B cell (primary cell): ENCODE measurements around the gene ADGRD2. TPM values are rescaled to one million over a fixed set of nuclear protein-coding genes. Genes with fewer than 3 reads are reported as not detected.

Experiments used
- ATAC-seq: fragments of 200-7000 bp; cut with Tn5 transposase; one replicate; pipeline ENCODE4 v1.10.0; 2021; ENCODE audit warnings: low read depth, mild to moderate bottlenecking, moderate number of reproducible peaks, moderate library complexity
- CTCF ChIA-PET: fragments of 350-600 bp; sonication (Branson Sonifier 250); formaldehyde crosslinking; loops from one replicate; lab custom pipeline; 2021; ENCODE audit warnings: antibody characterized with exemption, inconsistent platforms; lab: Charles Lee
- POLR2A ChIA-PET: fragments of 350-600 bp; sonication (Branson Sonifier 250); formaldehyde crosslinking; loops from one replicate; lab custom pipeline; 2021; ENCODE audit warnings: antibody characterized with exemption; lab: Charles Lee
- DNase-seq: peaks from one replicate; pipeline ENCODE4 v3.0.0; 2013
- H2AFZ ChIP-seq: 2 replicates; pipeline ENCODE4 v1.6.1; 2012; ENCODE audit warnings: mild to moderate bottlenecking, low read depth, low read length; ENCODE audit not compliant: insufficient read depth, poor library complexity, severe bottlenecking
- H3K27ac ChIP-seq, 2 donors: 1 replicate in 1 of 2; 2 replicates in 1 of 2; pipeline ENCODE4 v1.5.1; 2012 to 2013; ENCODE audit warnings: low read length in 2 of 2, mild to moderate bottlenecking in 2 of 2, moderate library complexity in 1 of 2
- H3K27me3 ChIP-seq, 4 experiments: fragments of 200-600 bp in 1 of 4; sonication (generic) in 1 of 4; replicated peaks in 1 of 4; 1 replicate in 2 of 4; 2 replicates in 2 of 4; pipeline versions ENCODE4 v1.6.1 to v1.7.0; 2013 to 2016; ENCODE audit warnings: low read length in 3 of 4, mild to moderate bottlenecking in 2 of 4, mixed read lengths in 1 of 4, moderate library complexity in 1 of 4; ENCODE audit not compliant: insufficient read depth in 4 of 4, control insufficient read depth in 3 of 4; ENCODE audit errors: control extremely low read depth in 1 of 4
- H3K36me3 ChIP-seq, 2 experiments: replicated peaks in 1 of 2; 1 replicate in 1 of 2; 2 replicates in 1 of 2; pipeline versions ENCODE4 v1.6.1 to v1.7.1; 2013; ENCODE audit warnings: low read length in 1 of 2; ENCODE audit not compliant: insufficient read depth in 2 of 2, control insufficient read depth in 1 of 2; ENCODE audit errors: control extremely low read depth in 1 of 2, extremely low read depth in 1 of 2
- H3K4me1 ChIP-seq, 2 donors: fragments of 200-600 bp in 1 of 2; sonication (generic) in 1 of 2; 1 replicate in 1 of 2; 2 replicates in 1 of 2; pipeline versions ENCODE4 v1.5.1 to v1.6.1; 2013 to 2017; ENCODE audit warnings: low read length in 2 of 2; ENCODE audit not compliant: control insufficient read depth in 2 of 2, insufficient read depth in 2 of 2
- H3K4me2 ChIP-seq: replicated peaks from 2 replicates; pipeline ENCODE3; 2012; ENCODE audit warnings: mild to moderate bottlenecking, low read depth, low read length; ENCODE audit not compliant: poor library complexity, severe bottlenecking
- H3K4me3 ChIP-seq, 5 experiments: fragments of 200-600 bp in 1 of 5; sonication (generic) in 1 of 5; 1 replicate in 3 of 5; 2 replicates in 2 of 5; pipeline versions ENCODE4 v1.5.1 to v1.7.0; 2011 to 2016; ENCODE audit warnings: low read length in 4 of 5, mild to moderate bottlenecking in 4 of 5, low read depth in 2 of 5, control low read depth in 1 of 5, moderate library complexity in 1 of 5; ENCODE audit not compliant: insufficient read depth in 1 of 5; ENCODE audit errors: control extremely low read depth in 1 of 5, extremely low read depth in 1 of 5
- H3K79me2 ChIP-seq: fragments of 200-600 bp; sonication (generic); one replicate; pipeline ENCODE4 v1.6.0; 2016; ENCODE audit warnings: low read length; ENCODE audit not compliant: control insufficient read depth, insufficient read depth
- H3K9ac ChIP-seq: fragments of 200-600 bp; sonication (generic); 2 replicates; pipeline ENCODE4 v1.6.1; 2017; ENCODE audit warnings: mild to moderate bottlenecking, low read length, moderate library complexity
- H3K9me3 ChIP-seq, 3 donors: one replicate each; pipeline versions ENCODE4 v1.6.1 to v1.7.1; 2013; ENCODE audit warnings: low read length in 2 of 3; ENCODE audit not compliant: control insufficient read depth in 2 of 3, insufficient read depth in 1 of 3; ENCODE audit errors: control extremely low read depth in 1 of 3
- H4K20me1 ChIP-seq: 2 replicates; pipeline ENCODE4 v1.6.0; 2012; ENCODE audit warnings: mild to moderate bottlenecking, low read length; ENCODE audit not compliant: insufficient read depth, control insufficient read depth, poor library complexity, severe bottlenecking
- H3K27ac Mint-ChIP-seq: one replicate; pipeline ENCODE4 v1.8.0; 2021; ENCODE audit warnings: mixed read lengths
- H3K27me3 Mint-ChIP-seq: one replicate; pipeline ENCODE4 v1.8.0; 2021; ENCODE audit warnings: mixed read lengths
- H3K4me1 Mint-ChIP-seq: one replicate; pipeline ENCODE4 v1.8.0; 2021; ENCODE audit warnings: mixed read lengths
- H3K4me3 Mint-ChIP-seq: one replicate; pipeline ENCODE4 v1.8.0; 2021; ENCODE audit warnings: mixed read lengths
- H3K9me3 Mint-ChIP-seq: one replicate; pipeline ENCODE4 v1.8.0; 2022; ENCODE audit warnings: mixed read lengths; ENCODE audit not compliant: insufficient read depth
- EZH2 ChIP-seq: IDR thresholded peaks from 2 replicates; pipeline ENCODE4 v1.6.1; 2012; ENCODE audit warnings: borderline replicate concordance, low read depth, mild to moderate bottlenecking, moderate library complexity, low read length; ENCODE audit not compliant: insufficient read depth, poor library complexity, severe bottlenecking
- WGBS: methylation state at CpG from one replicate; pipeline ENCODE4 v1.1.5; 2013; ENCODE audit warnings: missing lambda C conversion rate; ENCODE audit not compliant: insufficient coverage; 5-methylcytosine and 5-hydroxymethylcytosine counted together
- intact Hi-C: fragments of 100-400 bp; cut with micrococcal nuclease; formaldehyde crosslinking; loops from one replicate; pipeline ENCODE4 v1.10.0; 2022
- polyA plus RNA-seq: library from polyadenylated mRNA; depleted of rRNA; stranded (reverse); fragments of >200 nt; gene quantifications from 2 replicates; pipeline ENCODE4 v1.2.3, GENCODE V29; 2012
- total RNA-seq, 2 donors: library from RNA; stranded (reverse); fragments of 120-200 nt in 1 of 2; gene quantifications; 1 replicate in 1 of 2; 2 replicates in 1 of 2; pipeline versions ENCODE4 v1.2.3 to v1.2.4, GENCODE V29; 2013 to 2022
- TF ChIP-seq, protein P1 (sequence below): fragments of 200-600 bp; IDR thresholded peaks from one replicate; pipeline ENCODE4 v1.8.0; 2022; ENCODE audit warnings: antibody characterized with exemption, mild to moderate bottlenecking

Gene ADGRD2
- total and polyA plus RNA-seq, 2 donors (not counting 1 experiment from before 2014, with no cell fraction given) = not detected

DNA sequence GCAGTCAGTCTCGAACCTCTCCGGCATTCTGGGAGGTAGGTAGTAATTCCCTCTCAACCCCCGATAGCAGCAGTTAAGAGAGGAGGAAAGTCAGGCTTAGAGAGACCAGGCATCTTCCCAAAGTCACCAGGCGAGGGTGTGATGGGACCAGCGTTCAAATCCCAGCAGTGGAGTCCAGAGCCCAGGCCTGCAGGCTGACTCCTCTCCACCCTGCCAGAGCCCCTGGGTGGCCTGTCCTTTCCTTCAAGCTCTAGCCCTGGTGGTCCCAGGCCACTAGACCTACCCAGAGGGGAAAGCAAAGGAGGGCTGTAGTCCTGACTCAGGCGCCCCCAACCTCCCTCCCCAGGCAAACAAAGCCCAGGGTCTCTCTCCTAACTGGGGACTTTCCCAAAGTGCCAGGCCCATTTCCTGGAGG lies 61.2 kb downstream of the ADGRD2 start:
- Histone ChIP-seq H3K27ac (no peak overlapping the region), H3K36me3 (no peaks in the 10 kb centered on the region), H3K4me1 (no peaks in the 10 kb centered on the region), H3K79me2 (no peaks in the 10 kb centered on the region), H3K4me2 (no peak overlapping the region), H3K9me3 (no peaks in the 10 kb centered on the region), H3K27me3 (peaks cover 0 to 8% (median 0%) of the 10 kb centered on the region in 4 experiments), H3K4me3 (no peak overlapping the region), H2AFZ (no peak overlapping the region), H3K9ac (no peak overlapping the region), H4K20me1 (no peaks in the 10 kb centered on the region)
- intact Hi-C loops = no loop called here
- WGBS = 80% methylated on average over 1 of the region's 6 CpGs
- DNase-seq = no peak
- Mint-ChIP-seq H3K27ac (no peak overlapping the region), H3K4me1 (no peaks in the 10 kb centered on the region), H3K9me3 (no peaks in the 10 kb centered on the region), H3K27me3 (peaks cover 19% of the 10 kb centered on the region), H3K4me3 (no peak overlapping the region)
- POLR2A ChIA-PET = no interaction called here
- TF ChIP-seq EZH2 = no peak
- TF ChIP-seq, protein P1, sequence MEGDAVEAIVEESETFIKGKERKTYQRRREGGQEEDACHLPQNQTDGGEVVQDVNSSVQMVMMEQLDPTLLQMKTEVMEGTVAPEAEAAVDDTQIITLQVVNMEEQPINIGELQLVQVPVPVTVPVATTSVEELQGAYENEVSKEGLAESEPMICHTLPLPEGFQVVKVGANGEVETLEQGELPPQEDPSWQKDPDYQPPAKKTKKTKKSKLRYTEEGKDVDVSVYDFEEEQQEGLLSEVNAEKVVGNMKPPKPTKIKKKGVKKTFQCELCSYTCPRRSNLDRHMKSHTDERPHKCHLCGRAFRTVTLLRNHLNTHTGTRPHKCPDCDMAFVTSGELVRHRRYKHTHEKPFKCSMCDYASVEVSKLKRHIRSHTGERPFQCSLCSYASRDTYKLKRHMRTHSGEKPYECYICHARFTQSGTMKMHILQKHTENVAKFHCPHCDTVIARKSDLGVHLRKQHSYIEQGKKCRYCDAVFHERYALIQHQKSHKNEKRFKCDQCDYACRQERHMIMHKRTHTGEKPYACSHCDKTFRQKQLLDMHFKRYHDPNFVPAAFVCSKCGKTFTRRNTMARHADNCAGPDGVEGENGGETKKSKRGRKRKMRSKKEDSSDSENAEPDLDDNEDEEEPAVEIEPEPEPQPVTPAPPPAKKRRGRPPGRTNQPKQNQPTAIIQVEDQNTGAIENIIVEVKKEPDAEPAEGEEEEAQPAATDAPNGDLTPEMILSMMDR = no peak
- ATAC-seq = no peak
- CTCF ChIA-PET = no interaction called here

DNA sequence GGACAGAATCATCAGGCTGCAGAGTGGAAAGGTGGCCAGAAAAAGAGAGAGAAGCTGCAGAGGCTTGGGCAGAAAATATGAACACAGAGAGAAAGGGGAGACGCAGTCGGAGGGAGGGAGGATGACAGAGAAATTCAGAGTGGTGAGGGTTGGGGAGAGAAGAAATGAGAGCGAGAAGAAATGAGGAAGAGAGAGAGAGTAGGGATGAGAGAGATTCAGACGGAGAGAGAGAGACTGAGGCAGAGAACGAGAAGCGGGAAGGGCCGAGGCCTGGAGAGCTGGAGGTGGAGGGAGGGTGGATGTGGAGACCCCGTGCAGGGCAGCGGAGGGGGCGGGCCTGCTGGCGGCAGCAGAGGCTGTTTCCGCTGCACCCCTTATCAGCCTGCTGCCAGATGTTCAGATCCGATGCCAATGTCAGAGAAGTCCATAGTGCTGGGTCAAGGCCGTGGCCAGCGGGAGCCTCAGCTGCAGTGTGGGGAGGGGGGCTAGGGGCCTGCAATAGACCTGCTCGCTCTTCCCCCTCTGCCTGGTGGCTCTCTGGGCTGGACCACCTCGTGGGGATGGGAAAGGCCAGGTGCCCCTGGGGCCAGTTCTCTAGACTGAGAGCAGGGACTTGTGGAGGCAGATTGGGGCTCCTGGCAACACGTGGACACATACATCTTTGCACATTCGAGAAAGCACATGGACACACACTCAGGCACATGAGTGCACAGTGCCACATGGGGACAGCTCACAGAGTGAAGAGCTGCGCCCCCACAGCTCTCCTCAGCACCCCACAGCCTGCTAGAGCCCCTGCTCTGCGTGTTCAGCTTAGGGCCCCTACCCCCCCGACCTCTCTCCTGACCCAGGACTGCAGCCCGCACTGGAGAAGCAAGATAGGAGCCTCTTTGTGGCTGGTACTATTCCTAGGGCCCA lies 61.9 kb downstream of the ADGRD2 start:
- H3K9me3 ChIP-seq = no peaks in the 10 kb centered on the region
- H2AFZ ChIP-seq = peak overlapping the region; percentile 2
- Mint-ChIP-seq H3K4me1 (no peaks in the 10 kb centered on the region), H3K27me3 (peaks cover 19% of the 10 kb centered on the region), H3K4me3 (no peak overlapping the region), H3K9me3 (no peaks in the 10 kb centered on the region), H3K27ac (no peak overlapping the region)
- ATAC-seq (no peak), DNase-seq (no peak)
- no peak for TF ChIP-seq EZH2
- TF ChIP-seq, protein P1 = no peak
- H3K36me3 ChIP-seq = no peaks in the 10 kb centered on the region
- H3K9ac ChIP-seq = no peak overlapping the region
- no peaks in the 10 kb centered on the region for H3K4me1 ChIP-seq
- no peak overlapping the region for H3K4me3 ChIP-seq
- H3K27ac ChIP-seq = no peak overlapping the region
- ChIA-PET CTCF (no interaction called here), POLR2A (no interaction called here)
- H3K4me2 ChIP-seq = no peak overlapping the region
- intact Hi-C loops = no loop called here
- WGBS = 40% methylated on average over 23 of the region's 23 CpGs
- no peaks in the 10 kb centered on the region for H4K20me1 ChIP-seq
- peaks cover 0 to 3% (median 0%) of the 10 kb centered on the region in 4 experiments for H3K27me3 ChIP-seq
- no peaks in the 10 kb centered on the region for H3K79me2 ChIP-seq
